GM12878 (cell line): ENCODE data around the gene GALNTL6. TPM values are rescaled to one million over a fixed set of nuclear protein-coding genes. Genes with fewer than 3 reads are reported as not detected.

Source experiments
- ATAC-seq: fragments of 200-7000 bp; cut with Tn5 transposase; 3 replicates; pipeline ENCODE4 v1.9.1; 2020; ENCODE audit warnings: mild to moderate bottlenecking, moderate library complexity
- BruUV-seq: library from RNA; stranded (reverse); fragments of 400-500 nt; replicated peaks from 2 replicates; lab custom pipeline; 2021; lab: Mats Ljungman, UMichigan
- CTCF ChIA-PET: fragments of 300-600 bp; sonication (Branson Sonifier 250); formaldehyde crosslinking; extraction: SDS; loops from one replicate; lab custom pipeline; 2021; ENCODE audit warnings: inconsistent platforms; lab: Yijun Ruan, JAX
- POLR2A ChIA-PET: fragments of 350-600 bp; formaldehyde crosslinking; extraction: SDS; loops from one replicate; lab custom pipeline; 2021; ENCODE audit warnings: inconsistent platforms; lab: Charles Lee
- RAD21 ChIA-PET: fragments of 300-600 bp; sonication (Branson Sonifier 250); formaldehyde crosslinking; loops from one replicate; lab custom pipeline; 2023; ENCODE audit warnings: antibody characterized with exemption; ENCODE audit not compliant: unreplicated experiment; lab: Charles Lee
- SMC1A ChIA-PET: fragments of 300-600 bp; sonication (Branson Sonifier 250); formaldehyde crosslinking; loops from one replicate; lab custom pipeline; 2023; ENCODE audit not compliant: unreplicated experiment, uncharacterized antibody; lab: Charles Lee
- DNase-seq: peaks from one replicate; pipeline ENCODE4 v3.0.0-alpha.2; 2011; ENCODE audit warnings: low read depth, low spot score
- FAIRE-seq: peaks from 3 replicates; lab custom pipeline; 2011; peaks lifted over from hg19 to GRCh38; lab: Jason Lieb, UNC
- H2AFZ ChIP-seq: 2 replicates; pipeline ENCODE4 v1.6.0; 2011; ENCODE audit warnings: low read depth, low read length, control low read depth; ENCODE audit not compliant: control insufficient read depth
- H3K27ac ChIP-seq: 2 replicates; pipeline ENCODE4 v1.5.1; 2011; ENCODE audit warnings: control low read depth; ENCODE audit not compliant: control insufficient read depth, insufficient read depth
- H3K27me3 ChIP-seq, 2 experiments: replicated peaks in 1 of 2; 2 replicates each; pipeline versions ENCODE4 v1.6.0 to v1.6.1; 2011; ENCODE audit warnings: low read length in 1 of 2; ENCODE audit not compliant: control insufficient read depth in 2 of 2, insufficient read depth in 2 of 2
- H3K36me3 ChIP-seq, 2 experiments: 2 replicates each; pipeline ENCODE4 v1.5.1; 2011; ENCODE audit warnings: low read length in 1 of 2; ENCODE audit not compliant: control insufficient read depth in 2 of 2, insufficient read depth in 2 of 2
- H3K4me1 ChIP-seq: 2 replicates; pipeline ENCODE4 v1.6.1; 2011; ENCODE audit warnings: mild to moderate bottlenecking, low read length, moderate library complexity, mixed read lengths; ENCODE audit not compliant: control insufficient read depth, insufficient read depth
- H3K4me2 ChIP-seq: 2 replicates; pipeline ENCODE4 v1.6.0; 2011; ENCODE audit warnings: control low read depth; ENCODE audit not compliant: control insufficient read depth, insufficient read depth
- H3K4me3 ChIP-seq: fragments of 200-600 bp; sonication (generic); 2 replicates; pipeline ENCODE4 v1.5.1; 2016
- H3K79me2 ChIP-seq: 2 replicates; pipeline ENCODE4 v1.6.0; 2011; ENCODE audit warnings: low read length; ENCODE audit not compliant: control insufficient read depth, insufficient read depth
- H3K9ac ChIP-seq: 2 replicates; pipeline ENCODE4 v1.8.0; 2011; ENCODE audit warnings: low read length, control low read depth, mixed read lengths; ENCODE audit not compliant: control insufficient read depth, insufficient read depth
- H3K9me3 ChIP-seq: replicated peaks from 3 replicates; pipeline ENCODE4 v1.5.1; 2011; ENCODE audit warnings: mild to moderate bottlenecking, low read length; ENCODE audit not compliant: control insufficient read depth, insufficient read depth
- H4K20me1 ChIP-seq: 2 replicates; pipeline ENCODE4 v1.6.0; 2011; ENCODE audit not compliant: control insufficient read depth, insufficient read depth
- BCLAF1 ChIP-seq: fragments of 450-650 bp; IDR thresholded peaks from 2 replicates; pipeline ENCODE4 v1.6.1; 2017; ENCODE audit warnings: antibody characterized with exemption, mild to moderate bottlenecking, moderate library complexity
- CHD4 ChIP-seq: fragments of 200-600 bp; sonication (generic); IDR thresholded peaks from 2 replicates; pipeline ENCODE4 v1.6.1; 2016; ENCODE audit warnings: mild to moderate bottlenecking
- HCFC1 ChIP-seq: fragments of 150-350 bp; IDR thresholded peaks from 2 replicates; pipeline ENCODE4 v1.6.1; 2014; ENCODE audit warnings: low read length
- IRF3 ChIP-seq: fragments of 450-650 bp; IDR thresholded peaks from 2 replicates; pipeline ENCODE4 v1.6.1; 2014; ENCODE audit warnings: mild to moderate bottlenecking
- PAX5 ChIP-seq: IDR thresholded peaks from 2 replicates; pipeline ENCODE4 v1.6.1; 2011; ENCODE audit warnings: low read depth, low read length, borderline replicate concordance
- RELA ChIP-seq: fragments of 450-650 bp; IDR thresholded peaks from 2 replicates; pipeline ENCODE4 v1.8.0; 2014; ENCODE audit warnings: borderline replicate concordance; ENCODE audit not compliant: partially characterized antibody
- SIN3A ChIP-seq: IDR thresholded peaks from 2 replicates; pipeline ENCODE4 v1.6.1; 2012; ENCODE audit warnings: low read depth, low read length, improper control_type of control experiment
- SKIL ChIP-seq: fragments of 450-650 bp; IDR thresholded peaks from 2 replicates; pipeline ENCODE4 v1.6.1; 2017; ENCODE audit warnings: mild to moderate bottlenecking, low read depth, inconsistent platforms; ENCODE audit not compliant: poor library complexity, severe bottlenecking
- SMAD5 ChIP-seq: IDR thresholded peaks from 2 replicates; pipeline ENCODE4 v1.6.1; 2016; ENCODE audit warnings: antibody characterized with exemption, low read depth
- SREBF2 ChIP-seq: IDR thresholded peaks from 2 replicates; pipeline ENCODE4 v1.6.1; 2012; ENCODE audit warnings: mild to moderate bottlenecking, low read length
- SUPT20H ChIP-seq: IDR thresholded peaks from 2 replicates; pipeline ENCODE4 v1.6.1; 2011; ENCODE audit warnings: low read depth, mild to moderate bottlenecking, low read length, moderate library complexity, borderline replicate concordance; ENCODE audit not compliant: control insufficient read depth
- YY1 ChIP-seq: IDR thresholded peaks from 2 replicates; pipeline ENCODE4 v1.6.1; 2011; ENCODE audit warnings: low read depth, mild to moderate bottlenecking, low read length
- ZNF24 ChIP-seq: fragments of 450-650 bp; IDR thresholded peaks from 2 replicates; pipeline ENCODE4 v1.6.1; 2017; ENCODE audit warnings: antibody characterized with exemption, mild to moderate bottlenecking
- WGBS: methylation state at CpG from one replicate; pipeline ENCODE4 v1.1.6; 2016; ENCODE audit warnings: low lambda C conversion rate; ENCODE audit not compliant: insufficient replicate concordance, insufficient coverage; ENCODE audit errors: missing lambda C conversion rate; 5-methylcytosine and 5-hydroxymethylcytosine counted together
- in situ Hi-C: fragments of 300-500 bp; cut with MboI; formaldehyde crosslinking; loops from 9 replicates; pipeline ENCODE4 v1.14.3; 2018; ENCODE audit warnings: mixed read lengths
- intact Hi-C: fragments of 100-400 bp; cut with micrococcal nuclease; formaldehyde crosslinking; loops from one replicate; pipeline ENCODE4 v1.14.2; 2022; ENCODE audit not compliant: unreplicated experiment
- polyA plus RNA-seq, 11 experiments: library from polyadenylated mRNA; depleted of rRNA in 4 of 11; unstranded in 6 of 11; stranded (reverse) in 5 of 11; fragments of >200 nt; fragmentation: Nextera tagmentation in 4 of 11; fragmentation: Illumina TruSeq in 1 of 11; extraction: Ambion mirVana in 4 of 11; extraction: Trizol in 1 of 11; gene quantifications; 1 replicate in 1 of 11; 2 replicates in 10 of 11; pipeline versions ENCODE4 v1.2.1 to v1.2.3, GENCODE V29; 2011 to 2016; ENCODE audit warnings: inconsistent platforms in 2 of 11, missing spikeins in 2 of 11, low read depth in 1 of 11
- total RNA-seq, 4 experiments: library from RNA; depleted of rRNA in 3 of 4; stranded (reverse); fragments of >200 nt in 3 of 4; fragmentation: Illumina TruSeq in 1 of 4; extraction: Trizol in 1 of 4; gene quantifications; 2 replicates each; pipeline versions ENCODE4 v1.2.1 to v1.2.3, GENCODE V29; 2013 to 2021

The GALNTL6 gene
- total and polyA plus RNA-seq, 10 of the 15 experiments (the other 5 are each of a cell fraction or from before 2014, with no cell fraction given), result 0.01 to 0.29 TPM; not detected in 8

GRCh38 chr4:172619798-172620197, 806.6 kb downstream of the GALNTL6 start:
- Histone ChIP-seq H3K4me2 (no peak overlapping the region), H3K36me3 (no peaks in the 10 kb centered on the region), H3K27me3 (no peaks in the 10 kb centered on the region), H2AFZ (no peak overlapping the region), H3K79me2 (no peaks in the 10 kb centered on the region), H3K27ac (no peak overlapping the region), H4K20me1 (no peaks in the 10 kb centered on the region), H3K4me3 (no peak overlapping the region), H3K9ac (no peak overlapping the region), H3K9me3 (no peaks in the 10 kb centered on the region), H3K4me1 (no peaks in the 10 kb centered on the region)
- intact Hi-C loops, result no loop called here
- ChIA-PET SMC1A (no interaction called here), RAD21 (no interaction called here), POLR2A (no interaction called here), CTCF (no interaction called here)
- in situ Hi-C loops, result no loop called here
- BruUV-seq, result no TSS peak
- FAIRE-seq (no peak), DNase-seq (no peak), ATAC-seq (no peak)
- whole genome bisulfite sequencing, result 13% methylated on average over 2 of the region's 2 CpGs
- no peak for TF ChIP-seq ZNF24
- no peak for TF ChIP-seq IRF3
- TF ChIP-seq SMAD5, result no peak
- no peak for TF ChIP-seq PAX5
- no peak for TF ChIP-seq HCFC1
- no peak for TF ChIP-seq SUPT20H
- no peak for TF ChIP-seq BCLAF1
- no peak for TF ChIP-seq RELA
- no peak for TF ChIP-seq SKIL
- no peak for TF ChIP-seq CHD4
- TF ChIP-seq SIN3A, result no peak
- no peak for TF ChIP-seq YY1
- no peak for TF ChIP-seq SREBF2
- TF ChIP-seq, all 136 proteins: peak for 0
